ENCODE results near the gene RFX2. TPM values are rescaled to one million over a fixed set of nuclear protein-coding genes. Genes with fewer than 3 reads are reported as not detected.
A peak's percentile ranks its signal among the peaks of the same experiment; 100 is the strongest.

The RFX2 gene
- total and polyA plus RNA-seq, 9 of the 15 experiments (the other 6 are each of a cell fraction or from before 2014, with no cell fraction given): 3.6 to 18.7 (median 8.7) TPM

DNA sequence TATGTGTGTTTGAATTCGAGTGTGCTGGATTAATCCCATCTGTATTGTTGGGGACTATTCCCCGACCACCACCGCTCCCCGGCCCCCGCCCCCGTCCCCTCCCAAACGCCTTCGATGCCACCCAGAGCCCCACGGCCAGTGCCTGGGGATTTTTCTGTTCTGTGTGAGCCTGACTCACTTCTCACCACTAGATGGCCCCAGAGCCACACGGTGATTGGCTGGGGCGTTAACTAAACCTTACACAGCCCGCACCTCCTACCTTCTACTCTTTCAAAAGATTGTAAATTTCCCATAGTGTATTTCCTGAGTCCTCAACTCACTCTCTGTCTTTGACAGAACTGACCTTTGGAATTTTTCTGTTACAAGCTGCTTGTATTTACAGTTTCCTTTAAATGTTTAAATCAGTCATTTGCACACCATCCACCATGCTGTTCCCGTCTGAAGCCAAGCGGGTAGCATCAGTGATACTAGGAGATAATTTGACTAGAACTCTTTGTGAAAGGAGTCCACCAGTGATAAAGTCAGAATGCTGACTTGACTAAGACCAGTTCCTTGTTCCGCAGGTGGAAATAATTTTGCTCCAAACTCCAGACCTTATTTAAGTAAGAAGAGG, 61.4 kb downstream of the RFX2 start (continued):
- no peak for TF ChIP-seq ZNF717 (CRISPR knock-in tag; IDR thresholded peaks at IDR 0.05)
- TF ChIP-seq YY1 (IDR thresholded peaks at IDR 0.05; ENCODE audit: borderline replicate concordance in 1 of 3, control insufficient read depth in 1 of 3, extremely low read depth in 1 of 3, insufficient read depth in 3 of 3, insufficient read length in 1 of 3, insufficient replicate concordance in 2 of 3, low read depth in 1 of 3, low read length in 2 of 3): no peak
- TF ChIP-seq PHF8 (IDR thresholded peaks at IDR 0.05; ENCODE audit: borderline replicate concordance, low read length): no peak
- no peak for TF ChIP-seq ZNF586 (CRISPR knock-in tag; conservative IDR thresholded peaks at IDR 0.05)
- no peak for TF ChIP-seq OTX1 (CRISPR knock-in tag; IDR thresholded peaks at IDR 0.05)
- TF ChIP-seq ZNF263 (CRISPR knock-in tag; IDR thresholded peaks at IDR 0.05; ENCODE audit: borderline replicate concordance): no peak
- no peak for TF ChIP-seq ZNF217 (CRISPR knock-in tag; IDR thresholded peaks at IDR 0.05)
- TF ChIP-seq HDAC6 (IDR thresholded peaks at IDR 0.05; ENCODE audit: low read depth, low read length): no peak
- TF ChIP-seq, protein P1, sequence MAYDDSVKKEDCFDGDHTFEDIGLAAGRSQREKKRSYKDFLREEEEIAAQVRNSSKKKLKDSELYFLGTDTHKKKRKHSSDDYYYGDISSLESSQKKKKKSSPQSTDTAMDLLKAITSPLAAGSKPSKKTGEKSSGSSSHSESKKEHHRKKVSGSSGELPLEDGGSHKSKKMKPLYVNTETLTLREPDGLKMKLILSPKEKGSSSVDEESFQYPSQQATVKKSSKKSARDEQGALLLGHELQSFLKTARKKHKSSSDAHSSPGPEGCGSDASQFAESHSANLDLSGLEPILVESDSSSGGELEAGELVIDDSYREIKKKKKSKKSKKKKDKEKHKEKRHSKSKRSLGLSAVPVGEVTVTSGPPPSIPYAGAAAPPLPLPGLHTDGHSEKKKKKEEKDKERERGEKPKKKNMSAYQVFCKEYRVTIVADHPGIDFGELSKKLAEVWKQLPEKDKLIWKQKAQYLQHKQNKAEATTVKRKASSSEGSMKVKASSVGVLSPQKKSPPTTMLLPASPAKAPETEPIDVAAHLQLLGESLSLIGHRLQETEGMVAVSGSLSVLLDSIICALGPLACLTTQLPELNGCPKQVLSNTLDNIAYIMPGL (CRISPR knock-in tag; IDR thresholded peaks at IDR 0.05): no peak
- TF ChIP-seq NRF1 (conservative IDR thresholded peaks at IDR 0.05 in 1 of 2, IDR thresholded peaks at IDR 0.05 in 1 of 2): no peak
- TF ChIP-seq SAP30 (IDR thresholded peaks at IDR 0.05; ENCODE audit: borderline replicate concordance, insufficient read depth, low read depth, low read length, poor library complexity, severe bottlenecking): no peak
- no peak for TF ChIP-seq ZNF311 (CRISPR knock-in tag; IDR thresholded peaks at IDR 0.05)
- TF ChIP-seq KLF6 (CRISPR knock-in tag; IDR thresholded peaks at IDR 0.05; ENCODE audit: borderline replicate concordance): no peak
- TF ChIP-seq POLR3G (IDR thresholded peaks at IDR 0.05; ENCODE audit: extremely low read depth, insufficient read length, insufficient replicate concordance): no peak
- TF ChIP-seq SAFB2 (IDR thresholded peaks at IDR 0.05; ENCODE audit: borderline replicate concordance, low read depth, low read length, severe bottlenecking): no peak
- TF ChIP-seq, protein P2, sequence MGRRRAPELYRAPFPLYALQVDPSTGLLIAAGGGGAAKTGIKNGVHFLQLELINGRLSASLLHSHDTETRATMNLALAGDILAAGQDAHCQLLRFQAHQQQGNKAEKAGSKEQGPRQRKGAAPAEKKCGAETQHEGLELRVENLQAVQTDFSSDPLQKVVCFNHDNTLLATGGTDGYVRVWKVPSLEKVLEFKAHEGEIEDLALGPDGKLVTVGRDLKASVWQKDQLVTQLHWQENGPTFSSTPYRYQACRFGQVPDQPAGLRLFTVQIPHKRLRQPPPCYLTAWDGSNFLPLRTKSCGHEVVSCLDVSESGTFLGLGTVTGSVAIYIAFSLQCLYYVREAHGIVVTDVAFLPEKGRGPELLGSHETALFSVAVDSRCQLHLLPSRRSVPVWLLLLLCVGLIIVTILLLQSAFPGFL (CRISPR knock-in tag; IDR thresholded peaks at IDR 0.05): no peak
- TF ChIP-seq MEIS2 (IDR thresholded peaks at IDR 0.05; ENCODE audit: partially characterized antibody): no peak
- TF ChIP-seq TOE1 (IDR thresholded peaks at IDR 0.05; ENCODE audit: borderline replicate concordance): no peak
- TF ChIP-seq TOE1 (CRISPR knock-in tag; IDR thresholded peaks at IDR 0.05; ENCODE audit: borderline replicate concordance, low read depth): no peak
- no peak for TF ChIP-seq ZNF12 (CRISPR knock-in tag; IDR thresholded peaks at IDR 0.05)
- TF ChIP-seq, protein P3, sequence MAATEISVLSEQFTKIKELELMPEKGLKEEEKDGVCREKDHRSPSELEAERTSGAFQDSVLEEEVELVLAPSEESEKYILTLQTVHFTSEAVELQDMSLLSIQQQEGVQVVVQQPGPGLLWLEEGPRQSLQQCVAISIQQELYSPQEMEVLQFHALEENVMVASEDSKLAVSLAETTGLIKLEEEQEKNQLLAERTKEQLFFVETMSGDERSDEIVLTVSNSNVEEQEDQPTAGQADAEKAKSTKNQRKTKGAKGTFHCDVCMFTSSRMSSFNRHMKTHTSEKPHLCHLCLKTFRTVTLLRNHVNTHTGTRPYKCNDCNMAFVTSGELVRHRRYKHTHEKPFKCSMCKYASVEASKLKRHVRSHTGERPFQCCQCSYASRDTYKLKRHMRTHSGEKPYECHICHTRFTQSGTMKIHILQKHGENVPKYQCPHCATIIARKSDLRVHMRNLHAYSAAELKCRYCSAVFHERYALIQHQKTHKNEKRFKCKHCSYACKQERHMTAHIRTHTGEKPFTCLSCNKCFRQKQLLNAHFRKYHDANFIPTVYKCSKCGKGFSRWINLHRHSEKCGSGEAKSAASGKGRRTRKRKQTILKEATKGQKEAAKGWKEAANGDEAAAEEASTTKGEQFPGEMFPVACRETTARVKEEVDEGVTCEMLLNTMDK (IDR thresholded peaks at IDR 0.05; ENCODE audit: borderline replicate concordance, insufficient read depth, low read depth, low read length, poor library complexity, severe bottlenecking): peak; percentile 1
